ENCODE measurements around the gene SRSF12.
A peak's percentile ranks its signal among the peaks of the same experiment; 100 is the strongest.
"Not testable (repeated sequence)": the region's sequence is repeated elsewhere in the genome, so short reads cannot be mapped to it uniquely, and the experiment has no call there.

Gene SRSF12

GRCh38 chr6:89128256-89128671 is 10.4 kb upstream of the SRSF12 start:
- DNase-seq (ENCODE audit: low read depth) = not testable (repeated sequence)

GRCh38 chr6:89122625-89123024 is 4.8 kb upstream of the SRSF12 start:
- no peak for DNase-seq (ENCODE audit: low read depth)

- no peak for DNase-seq (ENCODE audit: low read depth)
Measured at GRCh38 chr6:89121934-89122333, 4.1 kb upstream of the SRSF12 start.

- DNase-seq (ENCODE audit: low read depth) = no peak
Measured at GRCh38 chr6:89120371-89120770, 2.5 kb upstream of the SRSF12 start.

GRCh38 chr6:89118931-89119330 is 1.1 kb upstream of the SRSF12 start:
- no peak for DNase-seq (ENCODE audit: low read depth)

- no peak for DNase-seq (ENCODE audit: low read depth)
Measured at GRCh38 chr6:89116702-89117101, 1.2 kb downstream of the SRSF12 start.

- DNase-seq (ENCODE audit: low read depth) = no peak
Measured at GRCh38 chr6:89111933-89112332, 5.9 kb downstream of the SRSF12 start.

GRCh38 chr6:89110284-89110683 is 7.6 kb downstream of the SRSF12 start:
- no peak for DNase-seq (ENCODE audit: low read depth)

GRCh38 chr6:89100114-89100513 is 17.8 kb downstream of the SRSF12 start:
- no peak for DNase-seq (ENCODE audit: low read depth)

- no peak for DNase-seq (ENCODE audit: low read depth)
Measured at GRCh38 chr6:89098461-89098860, 19.4 kb downstream of the SRSF12 start.

GRCh38 chr6:89087881-89088280 is 30.0 kb downstream of the SRSF12 start:
- DNase-seq (ENCODE audit: low read depth) = no peak

GRCh38 chr6:89085409-89086205 is 32.3 kb downstream of the SRSF12 start:
- no peak for DNase-seq (ENCODE audit: low read depth)

- DNase-seq (ENCODE audit: low read depth) = no peak
Measured at GRCh38 chr6:89084954-89085353, 32.9 kb downstream of the SRSF12 start.

GRCh38 chr6:89084542-89084941 is 33.3 kb downstream of the SRSF12 start:
- no peak for DNase-seq (ENCODE audit: low read depth)

GRCh38 chr6:89082486-89082891 is 35.4 kb downstream of the SRSF12 start:
- DNase-seq (ENCODE audit: low read depth) = no peak

- peak; percentile 98 for DNase-seq (ENCODE audit: low read depth)
Measured at GRCh38 chr6:89081423-89082322, 36.2 kb downstream of the SRSF12 start.

- no peak for DNase-seq (ENCODE audit: low read depth)
Measured at GRCh38 chr6:89081129-89081422, 36.8 kb downstream of the SRSF12 start.

- peak; percentile 100 for DNase-seq (ENCODE audit: low read depth)
Measured at GRCh38 chr6:89080281-89081128, 37.4 kb downstream of the SRSF12 start, which contains the start of gene PNRC1. Gene PNRC1, plus strand, starts transcription at chr6:89080751. Its CDS starts 144 bp downstream, at chr6:89080895.

- peak; percentile 36 for DNase-seq (ENCODE audit: low read depth)
Measured at GRCh38 chr6:89079511-89080234, 38.2 kb downstream of the SRSF12 start.

- DNase-seq (ENCODE audit: low read depth) = no peak
Measured at GRCh38 chr6:89073840-89074239, 44.0 kb downstream of the SRSF12 start.

- DNase-seq (ENCODE audit: low read depth) = no peak
Measured at GRCh38 chr6:89073014-89073620, 44.8 kb downstream of the SRSF12 start.

Measured in activated T-helper 9 cell treated with anti-CD3 and anti-CD28 coated beads, Interleukin-2, amount 50 U/mL, for 16 hours (primary cell).